Measurements from ENCODE around the gene OR4N2.
"Not testable (repeated sequence)": the region's sequence is repeated elsewhere in the genome, so short reads cannot be mapped to it uniquely, and the experiment has no call there.

OR4N2 gene

DNA sequence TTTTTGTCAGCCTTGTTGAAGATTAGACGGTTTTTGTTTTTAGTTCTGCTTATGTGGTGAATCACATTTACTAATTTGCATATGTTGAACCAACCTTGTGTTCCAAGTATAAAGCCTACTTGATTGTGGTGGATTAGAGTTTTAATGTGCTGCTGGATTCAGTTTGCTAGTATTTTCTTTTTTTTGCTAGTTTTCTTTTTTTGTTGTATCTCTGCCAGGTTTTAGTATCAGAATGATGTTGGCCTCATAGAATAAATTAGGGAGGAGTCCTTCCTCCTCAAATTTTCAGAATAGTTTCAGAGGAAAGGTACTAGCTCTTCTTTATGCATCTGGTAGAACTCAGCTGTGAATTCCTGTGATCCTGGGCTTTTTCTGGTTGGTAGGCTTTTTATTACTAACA, at the start of gene OR4N2:
TSS of gene OR4N2 (plus strand) at position 301 of the 400 bp plus-strand sequence. CDS start 23,679 bp downstream, outside the sequence.
- not testable (repeated sequence) for DNase-seq

- no peak for DNase-seq
These were observed 49.4 kb upstream of the OR4N2 start for GRCh38 chr14:19754172-19754571.

DNA sequence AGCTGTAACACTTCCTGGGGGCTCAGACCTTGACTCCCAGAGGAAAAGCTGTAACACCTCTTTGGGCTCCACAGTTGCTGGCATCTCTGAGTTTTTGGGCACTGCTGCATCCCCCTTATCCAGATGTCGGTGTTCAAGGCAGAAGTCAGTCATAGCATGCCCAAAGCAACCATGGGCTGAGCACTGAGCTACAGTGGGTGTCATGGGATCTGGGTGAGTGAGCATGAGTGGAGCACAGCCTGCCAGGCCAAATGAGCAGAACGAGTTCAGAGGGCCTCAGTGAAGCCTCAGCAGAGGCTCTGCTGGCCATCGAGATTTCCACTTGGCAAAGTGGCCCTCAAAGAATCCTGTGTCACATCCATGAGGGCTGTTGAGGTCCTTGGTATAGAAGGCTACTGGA, 32.1 kb upstream of the OR4N2 start:
- not testable (repeated sequence) for DNase-seq

DNA sequence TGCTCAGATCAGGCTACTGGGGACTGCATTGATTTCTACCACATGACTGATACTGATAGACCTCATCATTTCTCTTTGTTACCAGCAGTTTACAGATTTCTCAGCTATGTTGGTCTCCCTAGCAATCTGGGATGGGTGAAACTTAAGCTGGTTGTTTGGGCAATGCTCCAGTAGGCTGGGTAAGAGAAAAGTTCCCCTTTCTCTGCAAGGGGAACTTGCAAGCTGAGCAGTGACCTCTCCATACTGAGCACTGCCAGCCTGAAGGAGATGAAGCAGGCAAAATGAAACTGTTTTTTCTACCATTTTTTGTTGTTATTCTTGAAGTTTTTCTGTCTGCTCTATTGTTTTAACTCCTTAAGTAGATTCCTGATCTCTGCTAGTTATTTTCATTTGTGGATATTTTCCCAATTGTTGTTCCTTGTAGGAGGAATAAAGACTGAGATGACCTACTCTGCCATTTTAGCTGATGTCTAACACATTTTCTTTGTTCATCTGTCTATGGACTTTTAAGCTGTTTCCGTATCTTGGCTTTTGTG, 31.6 kb upstream of the OR4N2 start:
- DNase-seq: no peak

DNA sequence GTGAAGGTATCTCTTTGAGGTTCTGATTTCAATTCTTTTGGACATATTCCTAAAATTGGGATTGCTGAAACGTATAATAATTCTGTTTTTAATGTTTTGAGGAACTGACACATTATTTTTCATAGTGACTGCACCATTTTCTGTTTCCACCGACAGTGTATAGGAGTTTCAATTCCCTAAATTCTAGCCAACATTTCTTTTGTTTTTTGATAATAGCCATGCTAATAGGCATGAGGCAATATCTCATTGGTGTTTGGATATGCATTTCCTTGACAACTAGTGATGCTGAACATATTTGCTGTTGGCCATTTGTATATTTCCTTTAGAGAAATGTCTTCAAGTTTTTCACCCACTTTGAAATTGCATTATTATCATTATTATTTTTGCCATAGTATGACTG, 31.1 kb upstream of the OR4N2 start:
- DNase-seq: not testable (repeated sequence)

- DNase-seq: not testable (repeated sequence)
These were observed 30.4 kb upstream of the OR4N2 start, which contains the start of gene OR4M1 for GRCh38 chr14:19773204-19773603. Gene OR4M1, plus strand, starts transcription at chr14:19773504. Its CDS starts 6,819 bp downstream, at chr14:19780323.

DNA sequence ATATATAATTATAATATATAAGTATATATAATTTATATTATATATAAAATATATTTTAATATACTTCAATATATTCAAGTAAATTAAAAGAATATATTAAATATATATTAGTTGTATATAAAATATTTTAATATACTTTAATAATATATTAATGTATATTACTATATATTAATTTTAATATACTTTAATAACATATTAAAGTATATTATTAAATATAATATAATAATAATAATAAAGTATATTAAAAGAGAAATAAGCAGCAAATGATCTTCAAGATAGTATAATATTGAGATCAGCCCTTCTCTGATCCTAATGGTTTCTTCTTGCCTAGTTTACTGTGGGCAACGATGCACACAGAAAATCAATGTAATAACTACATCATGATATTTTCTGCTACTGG, 28.0 kb upstream of the OR4N2 start:
- DNase-seq: no peak

GRCh38 chr14:19785848-19786247, 17.7 kb upstream of the OR4N2 start:
- not testable (repeated sequence) for DNase-seq

DNA sequence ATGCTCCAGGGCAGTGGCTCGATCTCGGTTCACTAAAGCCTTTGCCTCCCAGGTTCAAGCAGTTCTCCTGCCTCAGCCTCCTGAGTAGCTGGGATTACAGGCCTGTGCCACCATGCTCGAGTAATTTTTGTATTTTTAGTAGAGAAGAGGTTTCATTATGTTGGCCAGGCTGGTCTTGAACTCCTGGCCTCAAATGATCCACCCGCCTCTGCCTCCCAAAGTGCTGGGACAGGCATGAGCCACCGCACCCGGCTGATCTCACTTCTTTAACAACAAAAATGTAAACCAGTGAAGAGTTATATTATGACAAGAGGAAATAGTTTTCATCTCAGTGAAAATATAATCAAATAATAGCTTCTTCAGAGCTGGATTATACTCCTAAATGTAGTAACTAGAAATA, 16.3 kb upstream of the OR4N2 start:
- DNase-seq: not testable (repeated sequence)

GRCh38 chr14:19788150-19788549, 15.4 kb upstream of the OR4N2 start:
- DNase-seq: not testable (repeated sequence)

GRCh38 chr14:19796520-19797108, 7.0 kb upstream of the OR4N2 start:
- not testable (repeated sequence) for DNase-seq

DNA sequence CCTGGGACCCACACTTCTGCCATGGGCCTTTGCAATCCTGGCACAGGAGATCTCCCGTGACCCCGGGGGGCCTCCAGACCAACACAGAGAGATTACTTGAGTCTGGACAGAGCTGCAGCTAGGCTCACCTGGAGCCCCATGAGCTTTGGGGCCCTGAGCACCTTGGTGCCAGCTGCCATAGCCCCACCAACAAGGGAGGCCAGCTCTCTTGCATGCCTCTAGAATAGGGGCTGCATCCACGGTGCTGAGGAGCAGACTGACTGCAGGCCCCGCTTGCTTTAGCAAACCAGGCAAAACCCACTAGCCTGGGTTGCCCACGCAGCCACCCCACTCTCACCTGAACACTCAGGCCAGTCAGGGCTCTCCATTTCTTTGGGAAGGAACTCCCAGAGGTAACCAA, 3.7 kb upstream of the OR4N2 start:
- DNase-seq: peak; percentile 72

DNA sequence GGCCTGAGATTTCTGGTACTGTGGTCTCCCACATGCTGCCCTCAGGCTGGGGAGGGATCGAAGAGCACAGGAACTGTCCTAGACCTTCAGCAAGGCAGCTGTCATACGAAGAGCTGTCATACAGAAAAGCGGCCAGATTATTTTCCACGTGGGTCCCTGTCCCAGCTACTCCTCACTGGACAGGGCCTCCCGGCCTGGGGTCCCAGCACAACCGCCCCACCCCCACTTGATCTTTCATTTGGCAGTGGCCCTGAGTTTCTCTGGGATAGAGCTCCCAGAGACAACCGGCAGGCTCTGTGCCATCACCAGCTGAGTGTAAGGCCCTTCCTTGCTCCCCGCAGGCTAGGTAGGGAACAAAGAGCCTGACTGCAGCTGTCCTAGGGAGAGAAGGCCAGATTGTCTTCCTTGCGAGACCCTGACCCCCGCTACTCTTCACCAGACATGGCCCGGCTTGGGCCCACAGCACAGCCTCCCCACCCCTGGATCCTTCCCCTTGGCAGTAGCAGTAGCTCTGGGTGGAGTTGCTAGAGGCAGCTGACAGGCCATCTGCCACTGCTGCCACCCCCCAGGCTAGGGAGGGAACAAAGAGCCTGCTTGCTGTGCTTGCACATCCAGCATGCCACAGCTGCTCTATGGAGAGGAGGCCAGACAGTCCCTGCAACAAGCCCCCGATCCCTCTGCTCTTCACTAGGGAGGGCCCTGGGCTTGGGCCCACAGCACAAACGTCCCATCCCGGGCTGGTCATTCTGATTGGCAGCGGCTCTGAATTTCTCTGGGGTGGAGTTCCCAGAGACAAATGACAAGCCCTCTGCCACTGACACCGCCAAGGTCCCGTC, 3.1 kb upstream of the OR4N2 start:
- DNase-seq: peak; percentile 84

GRCh38 chr14:19801118-19801464, 2.5 kb upstream of the OR4N2 start:
- no peak for DNase-seq

DNA sequence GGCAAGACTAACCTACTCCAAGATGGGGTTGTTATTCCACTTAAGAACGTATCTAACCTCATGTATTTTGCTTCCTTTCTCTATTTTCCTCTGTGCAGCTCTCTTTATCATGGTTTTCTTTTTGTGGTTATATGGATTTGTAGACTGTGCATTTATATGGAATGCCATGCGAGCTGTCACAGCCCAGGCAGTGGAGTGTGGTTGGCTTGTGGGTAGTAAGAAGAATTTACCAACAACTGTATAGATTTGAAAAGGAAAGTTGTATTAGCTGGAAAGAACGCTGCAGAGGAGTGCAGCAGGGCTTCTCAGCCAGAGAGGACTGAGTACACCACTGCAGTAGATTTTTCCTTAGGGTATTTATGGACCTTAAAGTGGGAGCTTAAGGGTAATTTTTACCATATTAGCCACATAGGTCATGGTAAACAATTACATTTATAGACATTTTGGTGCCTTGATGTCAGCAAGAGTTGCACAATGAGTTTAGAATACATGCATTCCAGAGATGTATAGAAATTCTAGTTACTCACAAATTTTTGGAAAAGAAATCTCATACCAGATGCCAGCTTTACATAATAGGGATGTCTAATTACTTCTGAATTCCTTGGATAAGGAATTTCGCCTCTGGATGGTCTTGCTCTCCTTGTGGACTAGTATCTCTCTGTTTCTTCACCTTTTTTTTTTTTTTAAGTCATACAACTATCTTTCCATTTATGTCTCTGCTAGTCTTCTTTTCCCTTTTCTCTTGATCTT, 9.8 kb downstream of the OR4N2 start:
- not testable (repeated sequence) for DNase-seq

DNA sequence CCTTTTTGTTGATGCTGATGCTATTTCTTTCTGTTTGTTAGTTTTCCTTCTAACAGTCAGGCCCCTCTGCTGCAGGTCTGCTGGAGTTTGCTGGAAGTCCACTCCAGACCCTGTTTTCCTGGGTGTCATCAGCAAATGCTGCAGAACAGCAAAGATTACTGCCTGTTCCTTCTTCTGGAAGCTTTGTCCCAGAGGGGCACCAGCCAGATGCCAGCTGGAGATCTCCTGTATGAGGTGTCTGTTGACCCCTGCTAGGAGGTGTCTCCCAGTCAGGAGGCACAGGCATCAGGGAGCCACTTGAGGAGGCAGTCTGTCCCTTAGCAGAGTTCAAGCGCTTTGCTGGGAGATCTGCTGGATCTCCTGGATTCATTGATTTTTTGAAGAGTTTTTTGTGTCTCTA, 16.3 kb downstream of the OR4N2 start:
- DNase-seq: not testable (repeated sequence)

DNA sequence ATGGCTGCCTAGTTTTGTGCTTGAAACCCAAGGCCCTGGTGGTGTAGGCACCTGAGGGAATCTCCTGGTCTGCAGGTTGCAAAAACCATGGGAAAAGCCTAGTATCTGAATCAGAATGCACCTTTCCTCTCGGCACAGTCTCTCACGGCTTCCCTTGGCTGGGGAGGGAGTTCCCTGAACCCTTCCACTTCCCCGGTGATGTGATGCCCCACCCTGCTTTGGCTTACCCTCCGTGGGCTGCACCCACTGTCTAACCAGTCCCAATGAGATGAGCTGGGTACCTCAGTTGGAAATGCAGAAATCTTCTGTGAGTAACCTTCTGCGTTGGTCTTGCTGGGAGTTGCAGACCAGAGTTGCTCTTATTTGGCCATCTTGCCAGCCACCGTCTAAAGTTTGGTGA, 17.4 kb downstream of the OR4N2 start:
- DNase-seq: not testable (repeated sequence)

GRCh38 chr14:19823178-19823577, 19.6 kb downstream of the OR4N2 start:
- DNase-seq: no peak

GRCh38 chr14:19823765-19824164, 20.2 kb downstream of the OR4N2 start:
- DNase-seq: no peak

GRCh38 chr14:19827626-19828244, 24.2 kb downstream of the OR4N2 start:
- not testable (repeated sequence) for DNase-seq

DNA sequence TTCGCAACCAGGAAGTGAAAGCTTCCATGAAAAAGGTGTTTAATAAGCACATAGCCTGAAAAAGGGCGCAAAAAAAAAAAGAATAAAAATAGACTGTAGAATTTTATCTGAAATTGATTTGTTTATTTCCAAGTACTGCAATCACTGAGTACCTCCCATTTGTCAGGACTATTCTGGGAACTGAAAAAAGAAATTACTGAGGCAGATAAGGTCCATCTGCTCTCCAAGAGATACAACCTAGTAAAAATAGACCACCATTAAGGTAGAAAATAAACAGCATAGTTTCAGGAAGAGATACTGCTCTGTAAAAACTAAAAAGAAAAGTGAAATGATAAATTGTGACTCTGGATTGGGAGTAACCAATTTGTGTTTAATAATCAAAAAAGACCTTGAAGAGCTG, 24.7 kb downstream of the OR4N2 start:
- no peak for DNase-seq

DNA sequence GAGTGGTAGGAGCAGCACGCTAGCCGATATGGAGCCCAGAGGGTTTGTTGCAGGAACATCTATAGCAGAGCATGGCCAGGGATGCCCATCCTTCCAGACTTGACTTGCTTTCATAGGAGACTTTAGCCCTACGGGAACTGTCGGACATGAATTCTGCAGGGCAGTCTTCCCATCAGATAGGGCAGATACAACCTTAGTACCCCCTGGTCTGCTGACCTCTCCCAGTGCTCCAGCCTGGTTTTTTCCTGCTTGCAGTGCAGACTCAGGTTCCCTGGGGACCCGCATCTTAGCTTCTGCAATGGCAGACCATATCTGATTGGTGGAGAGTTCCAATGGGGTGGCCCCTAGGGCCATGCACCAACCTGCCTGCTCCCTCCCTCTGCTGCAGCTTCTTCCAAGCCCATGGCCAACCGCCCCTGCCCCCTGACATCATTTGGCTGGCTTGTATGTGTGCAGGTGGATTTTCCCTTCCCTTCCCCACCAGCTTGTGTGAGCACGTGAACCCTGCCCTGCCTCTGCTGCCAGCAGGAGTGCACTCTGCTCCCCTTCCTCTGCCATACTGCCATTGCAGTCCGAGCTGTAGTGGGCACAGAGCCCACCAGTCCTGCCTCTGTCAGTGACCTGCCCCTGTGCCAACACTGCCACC, 30.8 kb downstream of the OR4N2 start:
- DNase-seq: not testable (repeated sequence)
